ENCODE data around the gene ACSBG1. TPM values are rescaled to one million over a fixed set of nuclear protein-coding genes. Genes with fewer than 3 reads are reported as not detected.

The ACSBG1 gene
- polyA plus RNA-seq, 1 donor (not counting 4 experiments of a cell fraction or from before 2014, with no cell fraction given), result 0.01 TPM

GRCh38 chr15:78200276-78200930 is 34.0 kb downstream of the ACSBG1 start:
- H3K27ac ChIP-seq (ENCODE audit: control insufficient read depth, insufficient read depth, low read length), result no peak overlapping the region
- H3K36me3 ChIP-seq (ENCODE audit: control insufficient read depth in 2 of 2, extremely low read depth in 1 of 2, insufficient read depth in 2 of 2, low read length in 2 of 2), result no peaks in the 10 kb centered on the region
- H3K4me1 ChIP-seq (ENCODE audit: control insufficient read depth, extremely low read depth, insufficient read depth, low read length), result no peaks in the 10 kb centered on the region
- H3K79me2 ChIP-seq (ENCODE audit: control insufficient read depth, insufficient read depth, low read length), result no peaks in the 10 kb centered on the region
- H3K4me3 ChIP-seq (ENCODE audit: control insufficient read depth in 2 of 3, extremely low read depth in 1 of 3, insufficient read depth in 2 of 3, low read depth in 1 of 3, low read length in 3 of 3), result no peak overlapping the region
- H2AFZ ChIP-seq (ENCODE audit: control insufficient read depth, low read length), result no peak overlapping the region
- H3K9me3 ChIP-seq (ENCODE audit: control insufficient read depth, low read depth, low read length), result no peaks in the 10 kb centered on the region
- H3K9me1 ChIP-seq (ENCODE audit: control insufficient read depth, extremely low read depth, insufficient read depth, low read length), result no peaks in the 10 kb centered on the region
- dilution Hi-C loops (cut with MboI; ENCODE audit: extremely low pct_ligation_motif_present, low sequenced_read_pairs), result no loop called here
- TF ChIP-seq EZH2 (IDR thresholded peaks at IDR 0.05; ENCODE audit: low read length), result no peak
- TF ChIP-seq CTCF (optimal IDR thresholded peaks at IDR 0.05 in 1 of 3, IDR thresholded peaks at IDR 0.05 in 1 of 3, conservative IDR thresholded peaks at IDR 0.05 in 1 of 3; ENCODE audit: extremely low read depth in 1 of 3, insufficient read depth in 2 of 3, low read length in 3 of 3), result no peak
- FAIRE-seq (no peak), DNase-seq (ENCODE audit: low read depth, low spot score) (no peak)
- H3K9ac ChIP-seq (ENCODE audit: control insufficient read depth, extremely low read depth, insufficient read depth, low read length), result no peak overlapping the region
- H3K4me2 ChIP-seq (ENCODE audit: control insufficient read depth, extremely low read depth, insufficient read depth, low read depth, low read length), result no peak overlapping the region
- H4K20me1 ChIP-seq (ENCODE audit: control insufficient read depth, extremely low read depth, insufficient read depth, low read length), result no peaks in the 10 kb centered on the region
- peaks cover 12% of the 10 kb centered on the region for H3K27me3 ChIP-seq (ENCODE audit: control insufficient read depth, extremely low read depth, insufficient read depth, low read length)

GRCh38 chr15:78197632-78198031 is 36.7 kb downstream of the ACSBG1 start:
- dilution Hi-C loops (cut with MboI; ENCODE audit: extremely low pct_ligation_motif_present, low sequenced_read_pairs), result no loop called here
- Histone ChIP-seq H2AFZ (ENCODE audit: control insufficient read depth, low read length) (no peak overlapping the region), H3K4me3 (ENCODE audit: control insufficient read depth in 2 of 3, extremely low read depth in 1 of 3, insufficient read depth in 2 of 3, low read depth in 1 of 3, low read length in 3 of 3) (no peak overlapping the region), H3K79me2 (ENCODE audit: control insufficient read depth, insufficient read depth, low read length) (no peaks in the 10 kb centered on the region), H3K9ac (ENCODE audit: control insufficient read depth, extremely low read depth, insufficient read depth, low read length) (no peak overlapping the region), H3K27ac (ENCODE audit: control insufficient read depth, insufficient read depth, low read length) (no peak overlapping the region), H3K4me2 (ENCODE audit: control insufficient read depth, extremely low read depth, insufficient read depth, low read depth, low read length) (no peak overlapping the region), H4K20me1 (ENCODE audit: control insufficient read depth, extremely low read depth, insufficient read depth, low read length) (no peaks in the 10 kb centered on the region), H3K9me3 (ENCODE audit: control insufficient read depth, low read depth, low read length) (no peaks in the 10 kb centered on the region), H3K4me1 (ENCODE audit: control insufficient read depth, extremely low read depth, insufficient read depth, low read length) (no peaks in the 10 kb centered on the region), H3K9me1 (ENCODE audit: control insufficient read depth, extremely low read depth, insufficient read depth, low read length) (no peaks in the 10 kb centered on the region), H3K36me3 (ENCODE audit: control insufficient read depth in 2 of 2, extremely low read depth in 1 of 2, insufficient read depth in 2 of 2, low read length in 2 of 2) (no peaks in the 10 kb centered on the region), H3K27me3 (ENCODE audit: control insufficient read depth, extremely low read depth, insufficient read depth, low read length) (no peaks in the 10 kb centered on the region)
- no peak for FAIRE-seq
- TF ChIP-seq EZH2 (IDR thresholded peaks at IDR 0.05; ENCODE audit: low read length) (no peak), CTCF (optimal IDR thresholded peaks at IDR 0.05 in 1 of 3, IDR thresholded peaks at IDR 0.05 in 1 of 3, conservative IDR thresholded peaks at IDR 0.05 in 1 of 3; ENCODE audit: extremely low read depth in 1 of 3, insufficient read depth in 2 of 3, low read length in 3 of 3) (no peak)
- no peak for DNase-seq (ENCODE audit: low read depth, low spot score)

Measured in keratinocyte (primary cell).